Measurements from ENCODE around the gene ITGA8.

ITGA8 gene

DNA sequence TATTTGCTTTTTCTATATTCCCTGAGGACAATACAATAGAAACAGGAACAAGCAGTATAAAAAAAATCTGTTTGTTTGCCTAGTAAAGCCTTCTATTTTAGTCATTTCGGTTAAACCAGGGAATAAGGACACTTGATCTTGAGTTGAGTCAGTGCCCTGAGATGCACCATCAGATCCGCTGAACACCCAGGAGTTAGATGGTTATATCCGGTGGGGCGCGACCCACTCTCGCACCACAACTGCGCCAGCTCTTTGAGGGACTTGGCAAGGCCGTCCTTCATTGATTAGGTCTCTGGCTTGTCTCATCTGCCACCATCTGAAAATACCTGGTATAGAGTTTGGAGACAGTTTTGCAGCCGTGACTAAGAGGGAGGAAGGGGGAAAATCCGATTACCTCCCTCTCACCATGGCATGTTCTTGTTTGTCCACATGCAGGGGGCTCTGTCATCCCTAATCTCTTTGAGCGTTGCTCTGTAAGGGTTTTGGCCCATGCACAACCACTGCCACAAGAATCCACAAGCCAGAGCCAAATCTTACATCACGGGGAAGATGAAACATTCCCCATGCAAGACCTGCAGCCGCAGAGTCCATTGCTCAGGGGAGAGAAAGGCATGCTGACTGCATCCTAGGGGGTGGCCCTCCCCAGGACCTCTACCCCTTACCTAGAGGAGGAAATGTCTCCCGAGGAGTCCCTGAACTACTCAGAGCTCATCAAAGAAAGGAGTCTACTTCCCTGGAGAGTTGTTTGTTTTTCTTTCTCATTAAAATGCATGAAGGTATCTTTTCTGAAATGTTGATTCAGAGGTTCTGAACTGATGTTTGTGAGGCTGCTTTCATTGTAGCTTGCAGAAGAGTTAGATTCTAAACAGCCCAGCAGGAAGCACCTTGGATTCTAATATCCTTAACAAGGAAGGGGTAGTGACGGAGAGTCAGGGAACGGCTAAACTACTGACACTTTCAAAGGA is 247.0 kb downstream of the ITGA8 start:
- no peak for DNase-seq (ENCODE audit: extremely low read depth in 1 of 2, low read depth in 1 of 2)

DNA sequence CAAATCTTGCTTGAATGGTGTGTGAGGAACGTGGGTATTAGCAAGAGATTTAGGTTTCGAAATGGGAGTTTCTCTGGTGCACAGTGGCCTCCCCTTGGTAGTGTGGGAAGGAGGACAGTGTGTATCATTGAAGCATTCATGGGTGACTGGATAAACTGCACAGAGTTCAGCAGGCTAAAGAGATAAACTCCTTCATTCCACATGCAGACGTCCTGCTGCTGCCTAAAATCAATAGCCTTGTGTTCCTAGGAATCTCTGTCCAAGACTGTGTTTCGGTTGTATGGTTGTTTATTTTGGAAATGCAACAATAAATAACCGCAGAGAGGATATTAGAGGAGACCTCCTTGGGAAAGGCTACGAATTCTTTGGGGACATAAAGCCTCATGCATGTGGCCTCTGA is 247.7 kb downstream of the ITGA8 start:
- no peak for DNase-seq (ENCODE audit: extremely low read depth in 1 of 2, low read depth in 1 of 2)

DNA sequence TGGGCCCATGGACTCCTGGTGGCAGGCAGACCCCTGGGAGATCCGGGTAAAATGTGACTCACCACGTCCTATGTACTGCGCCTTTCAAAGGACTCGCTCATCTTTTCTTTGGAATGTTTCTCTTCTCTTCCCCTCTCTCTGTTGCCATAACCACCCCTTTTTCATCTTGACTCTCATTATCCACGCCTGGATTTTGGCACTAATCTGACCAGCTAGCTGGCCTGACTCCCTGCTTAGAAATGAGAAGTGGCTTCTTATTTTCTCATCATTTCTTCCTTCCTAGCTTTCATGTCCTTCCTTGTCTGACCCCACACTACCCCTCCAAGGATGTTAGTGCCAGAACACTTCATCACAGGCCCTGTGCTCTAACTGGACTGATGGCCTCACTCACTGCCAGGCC is 250.6 kb downstream of the ITGA8 start:
- DNase-seq (ENCODE audit: extremely low read depth in 1 of 2, low read depth in 1 of 2), result no peak

GRCh38 chr10:15464381-15464780 is 255.3 kb downstream of the ITGA8 start:
- DNase-seq (ENCODE audit: extremely low read depth in 1 of 2, low read depth in 1 of 2), result no peak
